HG03460 (cell line): ENCODE data around the gene PLCD3.

ENCODE experiments used
- ATAC-seq: cut with Tn5 transposase; IDR thresholded peaks from one replicate; pipeline ENCODE4 v1.9.1; 2021; ENCODE audit not compliant: unreplicated experiment

The PLCD3 gene

GRCh38 chr17:45104907-45105624 lies 27.2 kb downstream of the PLCD3 start:
- no peak for ATAC-seq

GRCh38 chr17:45104497-45104896 lies 27.8 kb downstream of the PLCD3 start:
- ATAC-seq, result no peak

DNA sequence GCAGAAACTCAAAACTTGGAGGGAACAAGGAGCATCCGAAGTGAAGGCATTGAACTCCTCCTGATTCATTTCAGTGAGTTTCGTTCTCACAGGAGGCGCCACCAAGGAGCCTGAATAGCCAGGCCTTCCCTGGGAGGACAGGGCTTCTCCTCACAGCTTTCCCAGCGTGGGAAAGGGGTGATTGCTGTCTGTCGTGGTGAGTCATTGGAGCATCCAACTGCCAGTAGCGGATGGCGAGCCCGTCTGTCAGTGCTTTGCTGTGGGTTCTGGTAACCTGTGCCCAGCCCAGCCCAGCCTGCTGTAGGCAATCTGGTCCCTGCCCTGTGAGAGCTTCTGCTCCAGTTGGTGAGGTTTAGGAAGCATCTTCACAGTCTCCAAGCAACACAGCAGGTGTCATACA lies 28.3 kb downstream of the PLCD3 start:
- ATAC-seq, result no peak

DNA sequence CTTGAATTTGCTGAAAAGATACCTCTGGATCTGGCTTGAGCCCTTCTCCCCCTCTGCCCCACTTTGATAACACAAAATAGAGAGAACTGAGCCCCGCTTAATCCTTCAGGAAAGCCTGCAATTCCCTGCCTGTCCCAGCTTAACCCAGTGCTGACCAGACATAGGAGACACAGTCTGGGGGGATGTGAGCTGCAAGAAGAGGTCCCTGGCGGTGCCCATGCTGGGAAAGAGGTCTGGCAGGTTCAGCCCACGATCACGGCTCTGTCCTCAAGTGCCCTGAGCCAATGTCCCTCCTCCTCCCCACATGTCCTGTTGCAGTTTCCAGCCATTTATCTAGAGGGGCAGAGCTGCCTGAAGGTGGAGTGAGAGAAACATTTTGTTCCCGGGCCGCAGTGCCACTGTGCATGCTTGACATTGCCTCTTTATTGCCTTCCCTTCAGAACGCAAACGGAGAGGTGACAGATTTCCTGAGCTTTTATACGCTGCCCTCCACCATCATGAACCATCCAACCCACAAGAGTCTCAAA lies 29.0 kb downstream of the PLCD3 start:
- ATAC-seq, result no peak

DNA sequence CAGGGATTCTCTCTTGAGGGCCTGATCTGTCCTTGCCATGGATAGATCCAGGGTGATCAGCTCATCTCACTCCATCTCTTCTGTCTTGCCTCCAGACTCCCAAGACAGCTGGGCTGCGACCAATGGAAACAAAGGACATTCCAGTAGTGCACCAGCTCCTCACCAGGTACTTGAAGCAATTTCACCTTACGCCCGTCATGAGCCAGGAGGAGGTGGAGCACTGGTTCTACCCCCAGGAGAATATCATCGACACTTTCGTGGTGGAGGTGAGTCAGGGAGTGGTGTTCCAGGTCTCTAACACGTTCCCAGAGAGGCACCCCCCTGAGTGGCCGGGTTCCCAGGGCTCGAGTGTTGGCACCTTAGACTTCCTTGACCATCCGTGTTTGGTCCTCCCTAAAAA lies 29.5 kb downstream of the PLCD3 start:
- ATAC-seq, result no peak

- no peak for ATAC-seq
Observed at GRCh38 chr17:45101883-45102811, 30.2 kb downstream of the PLCD3 start.

GRCh38 chr17:45101546-45101882 lies 30.8 kb downstream of the PLCD3 start:
- no peak for ATAC-seq

DNA sequence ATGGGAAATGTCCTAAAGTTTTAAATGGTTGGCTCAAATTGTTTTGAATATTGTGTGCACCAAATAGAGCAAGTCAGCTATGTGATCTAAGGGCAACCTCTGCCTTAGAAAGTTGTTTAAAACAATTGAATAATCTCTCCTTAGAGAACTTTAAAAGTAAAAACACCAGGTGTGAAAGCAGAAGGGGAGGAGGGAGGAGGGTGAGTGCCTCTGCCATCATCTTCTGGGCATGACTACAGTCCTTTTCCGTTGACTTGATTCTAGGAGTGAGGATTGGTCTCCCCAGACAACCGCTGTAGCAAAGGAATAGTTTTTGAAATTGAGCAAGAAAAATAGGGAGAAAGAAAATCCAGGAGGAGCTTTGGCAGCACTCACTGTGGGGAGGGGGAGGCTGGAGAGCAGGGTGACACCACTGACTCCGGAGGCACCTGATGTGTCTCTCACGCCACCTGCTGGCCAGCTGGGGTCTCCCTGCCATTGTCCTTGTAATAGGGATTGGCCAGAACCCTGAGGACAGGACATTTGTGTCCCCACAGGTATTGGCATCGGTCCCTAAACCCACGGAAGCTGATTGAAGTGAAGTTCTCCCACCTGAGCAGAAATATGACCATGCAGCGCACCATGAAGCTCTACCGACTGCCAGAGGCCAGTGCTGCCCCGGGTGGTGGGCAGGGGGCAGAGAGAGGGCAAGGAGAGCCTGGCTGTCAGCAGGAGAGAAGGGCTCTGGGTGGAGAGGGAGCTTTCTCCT lies 33.3 kb downstream of the PLCD3 start:
- no peak for ATAC-seq

GRCh38 chr17:45098081-45098868 lies 34.0 kb downstream of the PLCD3 start:
- no peak for ATAC-seq

DNA sequence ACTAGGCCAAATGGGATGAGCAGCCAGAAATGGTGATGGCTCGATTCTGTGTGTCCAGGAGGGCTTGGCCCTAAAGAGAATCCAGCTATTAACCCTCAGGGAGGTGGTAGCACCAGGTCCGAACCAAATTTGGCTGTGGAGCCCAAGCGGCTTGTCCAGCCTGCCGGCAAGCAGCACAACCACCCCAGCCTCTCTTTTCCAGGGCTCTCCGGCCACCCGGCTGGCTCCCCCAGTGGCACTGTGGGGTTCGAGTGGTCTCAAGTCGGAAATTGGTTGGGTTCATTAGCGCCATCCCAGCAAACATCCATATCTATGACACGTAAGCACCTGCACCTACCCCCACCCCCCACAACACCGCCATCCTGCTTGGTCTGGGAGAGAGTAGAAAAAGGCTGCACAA lies 35.4 kb downstream of the PLCD3 start:
- no peak for ATAC-seq

GRCh38 chr17:45096141-45096540 lies 36.2 kb downstream of the PLCD3 start:
- ATAC-seq, result no peak

GRCh38 chr17:45093444-45094110 lies 38.7 kb downstream of the PLCD3 start:
- no peak for ATAC-seq

- ATAC-seq, result no peak
Observed at GRCh38 chr17:45092911-45093430, 39.3 kb downstream of the PLCD3 start.

DNA sequence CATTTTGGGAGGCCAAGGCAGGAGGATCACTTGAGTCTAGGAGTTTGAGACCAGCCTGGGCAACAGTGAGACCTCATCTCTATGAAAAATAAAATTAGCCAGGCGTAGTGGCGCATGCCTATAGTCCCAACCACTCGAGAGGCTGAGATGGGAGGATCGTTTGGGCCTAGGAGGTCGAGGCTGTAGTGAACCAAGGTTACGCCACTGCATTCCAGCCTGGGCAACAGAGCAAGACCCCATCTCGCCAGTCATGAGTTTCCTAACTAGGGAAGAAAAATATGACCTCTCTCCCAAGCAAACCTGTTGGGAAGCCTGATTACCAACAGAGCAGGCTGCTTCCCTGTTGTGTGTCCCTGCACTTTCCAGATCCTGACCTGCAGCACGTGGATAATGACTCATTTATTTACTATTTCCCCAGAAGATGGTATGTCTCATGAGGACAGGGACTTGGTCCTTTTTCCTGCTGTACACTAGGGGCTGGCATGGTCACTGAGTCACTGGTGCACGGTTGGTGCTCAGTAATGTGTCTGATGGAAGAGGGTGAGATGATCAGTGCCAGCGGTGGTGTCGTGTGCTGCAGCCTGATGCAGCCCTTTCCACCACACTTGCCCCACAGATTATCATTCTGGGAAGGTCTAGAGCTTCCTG lies 40.4 kb downstream of the PLCD3 start:
- ATAC-seq, result no peak

DNA sequence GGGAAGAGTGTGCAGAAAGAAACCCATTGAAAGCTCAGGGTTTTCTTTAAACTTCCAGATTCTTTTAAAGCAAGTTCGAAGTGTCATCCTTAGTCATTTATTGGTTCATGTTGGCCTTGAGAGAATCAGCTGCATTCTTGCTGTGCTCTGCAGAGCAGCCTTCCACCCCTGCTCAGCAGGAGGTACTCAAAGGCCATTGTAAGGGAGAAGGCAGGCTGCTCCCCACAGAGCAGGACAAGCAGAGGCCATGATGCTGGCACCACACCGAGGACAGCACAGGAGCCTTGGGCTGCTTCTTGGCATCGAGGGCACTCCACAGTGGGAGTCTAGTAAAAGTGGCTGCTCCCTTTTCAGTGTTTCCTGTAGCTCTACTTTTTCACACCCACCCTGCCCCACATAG lies 41.6 kb downstream of the PLCD3 start:
- ATAC-seq, result no peak

DNA sequence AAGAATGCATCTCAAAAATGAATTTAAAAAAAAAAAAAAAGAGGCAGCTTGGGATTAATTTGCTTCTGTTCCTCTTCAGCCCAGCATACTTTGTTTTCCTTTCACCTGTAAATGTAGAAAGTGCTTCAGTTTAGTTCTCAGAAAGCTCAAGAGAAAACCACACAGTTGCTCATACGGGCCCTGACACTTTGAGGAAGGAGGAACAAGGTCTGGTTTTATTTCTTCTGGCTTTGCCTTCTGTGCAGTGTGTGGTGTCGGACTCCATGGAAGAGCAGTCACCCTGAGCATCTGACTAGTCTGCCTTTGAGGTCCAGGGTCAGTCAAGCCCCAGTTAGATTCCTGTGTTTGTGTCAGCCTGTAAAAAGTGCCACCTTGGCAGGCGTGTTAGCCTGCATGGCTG lies 43.6 kb downstream of the PLCD3 start:
- ATAC-seq, result no peak

- no peak for ATAC-seq
Observed at GRCh38 chr17:45087978-45088377, 44.3 kb downstream of the PLCD3 start.

DNA sequence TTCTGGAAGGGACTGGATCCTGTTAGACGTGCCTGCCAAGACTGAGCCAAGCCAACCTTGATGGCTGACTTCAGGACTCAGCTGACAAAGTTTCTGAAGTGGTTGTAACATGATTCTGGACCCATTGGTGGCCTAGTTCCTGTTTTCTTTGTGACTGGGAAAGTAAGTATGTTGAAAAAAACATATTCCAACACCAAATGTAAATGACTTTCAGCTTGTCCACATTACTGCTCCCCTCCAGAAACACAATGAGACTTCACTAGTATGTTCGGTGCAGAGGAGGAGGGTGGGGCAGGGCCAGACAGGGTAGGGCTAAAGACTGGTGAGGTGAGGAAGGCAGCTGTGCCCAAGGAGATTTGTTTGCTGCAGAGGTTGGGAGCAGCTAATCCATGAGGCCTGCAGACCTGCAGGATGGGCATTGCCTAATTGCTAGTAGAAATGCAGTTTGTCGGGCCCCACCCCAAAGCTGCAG lies 44.8 kb downstream of the PLCD3 start:
- ATAC-seq, result no peak

GRCh38 chr17:45086865-45087503 lies 45.3 kb downstream of the PLCD3 start:
- ATAC-seq, result no peak
